OCI-LY7 (cell line): ENCODE measurements around the gene FAM13A. TPM values are rescaled to one million over a fixed set of nuclear protein-coding genes. Genes with fewer than 3 reads are reported as not detected.
"Not testable (repeated sequence)": the region's sequence is repeated elsewhere in the genome, so short reads cannot be mapped to it uniquely, and the experiment has no call there.

Experiments
- BruUV-seq: library from RNA; stranded (reverse); fragments of 400-500 nt; replicated peaks from 2 replicates; lab custom pipeline; 2021; lab: Mats Ljungman, UMichigan
- CTCF ChIA-PET: fragments of 300-600 bp; sonication (Branson Sonifier 250); formaldehyde crosslinking; loops from one replicate; lab custom pipeline; 2022; ENCODE audit warnings: antibody characterized with exemption; ENCODE audit not compliant: unreplicated experiment; lab: Charles Lee
- POLR2A ChIA-PET: fragments of 300-600 bp; sonication (Branson Sonifier 250); formaldehyde crosslinking; loops from one replicate; lab custom pipeline; 2022; ENCODE audit warnings: antibody characterized with exemption; lab: Charles Lee
- DNase-seq: peaks from one replicate; pipeline ENCODE4 v3.0.0-alpha.2; 2015; ENCODE audit warnings: low spot score
- H2AFZ ChIP-seq: fragments of 200-600 bp; sonication (generic), shearing (Covaris generic); 2 replicates; pipeline ENCODE4 v1.6.1; 2014; ENCODE audit warnings: mild to moderate bottlenecking, antibody characterized with exemption, low read length, moderate library complexity
- H3K27ac ChIP-seq: fragments of 200-600 bp; sonication (generic); 2 replicates; pipeline ENCODE4 v1.5.1; 2014; ENCODE audit warnings: mixed run types, low read depth, mild to moderate bottlenecking, moderate library complexity, low read length, inconsistent platforms; ENCODE audit not compliant: poor library complexity, severe bottlenecking
- H3K36me3 ChIP-seq: fragments of 200-600 bp; sonication (generic); 2 replicates; pipeline ENCODE4 v1.6.1; 2014; ENCODE audit warnings: mild to moderate bottlenecking, antibody characterized with exemption, low read length, moderate library complexity, mixed read lengths; ENCODE audit not compliant: insufficient read depth
- H3K4me1 ChIP-seq: fragments of 200-600 bp; sonication (generic); 2 replicates; pipeline ENCODE4 v1.5.1; 2014; ENCODE audit warnings: mild to moderate bottlenecking, low read length; ENCODE audit not compliant: insufficient read depth, poor library complexity, severe bottlenecking
- H3K4me2 ChIP-seq: fragments of 200-600 bp; sonication (generic); 2 replicates; pipeline ENCODE4 v1.6.1; 2014; ENCODE audit warnings: mild to moderate bottlenecking, low read length
- H3K4me3 ChIP-seq: fragments of 200-600 bp; sonication (generic); 2 replicates; pipeline ENCODE4 v1.5.1; 2014; ENCODE audit warnings: mild to moderate bottlenecking, low read depth, low read length; ENCODE audit not compliant: poor library complexity, severe bottlenecking
- H3K79me2 ChIP-seq: fragments of 200-600 bp; sonication (generic); 2 replicates; pipeline ENCODE4 v1.6.1; 2016; ENCODE audit warnings: low read depth, mild to moderate bottlenecking, low read length, moderate library complexity, mixed read lengths; ENCODE audit not compliant: insufficient read depth
- H3K9me2 ChIP-seq: fragments of 200-600 bp; sonication (generic); 2 replicates; pipeline ENCODE4 v1.6.1; 2016; ENCODE audit warnings: mild to moderate bottlenecking, low read length, mixed read lengths; ENCODE audit not compliant: insufficient read depth
- H3K9me3 ChIP-seq: fragments of 200-600 bp; sonication (generic); 2 replicates; pipeline ENCODE4 v1.6.1; 2014; ENCODE audit warnings: mild to moderate bottlenecking, mixed run types, low read length, mixed read lengths
- H4K20me1 ChIP-seq: fragments of 200-600 bp; sonication (generic); 2 replicates; pipeline ENCODE4 v1.6.1; 2014; ENCODE audit warnings: mild to moderate bottlenecking, antibody characterized with exemption, low read length, moderate library complexity, mixed read lengths; ENCODE audit not compliant: insufficient read depth
- EZH2phosphoT487 ChIP-seq: fragments of 200-600 bp; sonication (generic); IDR thresholded peaks from 2 replicates; pipeline ENCODE4 v1.6.1; 2018; ENCODE audit warnings: low read depth, borderline replicate concordance, mild to moderate bottlenecking, mixed run types, antibody characterized with exemption, low read length, moderate library complexity, mixed read lengths
- intact Hi-C: fragments of 100-400 bp; cut with micrococcal nuclease; formaldehyde crosslinking; loops from one replicate; pipeline ENCODE4 v1.10.0; 2022; ENCODE audit not compliant: unreplicated experiment
- total RNA-seq, 2 experiments: library from RNA; depleted of rRNA in 1 of 2; stranded (reverse); fragments of >200 nt in 1 of 2; shearing (Covaris generic) in 1 of 2; gene quantifications; 2 replicates each; pipeline ENCODE4 v1.2.3, GENCODE V29; 2014 to 2022
- TF ChIP-seq, protein P1 (sequence below): fragments of 200-600 bp; sonication (generic); conservative IDR thresholded peaks from 2 replicates; pipeline ENCODE4 v1.5.1; 2014; ENCODE audit warnings: mild to moderate bottlenecking, antibody characterized with exemption, low read length, moderate library complexity, mixed read lengths

FAM13A gene
- total RNA-seq, 2 experiments from 2014 or later: not detected

DNA sequence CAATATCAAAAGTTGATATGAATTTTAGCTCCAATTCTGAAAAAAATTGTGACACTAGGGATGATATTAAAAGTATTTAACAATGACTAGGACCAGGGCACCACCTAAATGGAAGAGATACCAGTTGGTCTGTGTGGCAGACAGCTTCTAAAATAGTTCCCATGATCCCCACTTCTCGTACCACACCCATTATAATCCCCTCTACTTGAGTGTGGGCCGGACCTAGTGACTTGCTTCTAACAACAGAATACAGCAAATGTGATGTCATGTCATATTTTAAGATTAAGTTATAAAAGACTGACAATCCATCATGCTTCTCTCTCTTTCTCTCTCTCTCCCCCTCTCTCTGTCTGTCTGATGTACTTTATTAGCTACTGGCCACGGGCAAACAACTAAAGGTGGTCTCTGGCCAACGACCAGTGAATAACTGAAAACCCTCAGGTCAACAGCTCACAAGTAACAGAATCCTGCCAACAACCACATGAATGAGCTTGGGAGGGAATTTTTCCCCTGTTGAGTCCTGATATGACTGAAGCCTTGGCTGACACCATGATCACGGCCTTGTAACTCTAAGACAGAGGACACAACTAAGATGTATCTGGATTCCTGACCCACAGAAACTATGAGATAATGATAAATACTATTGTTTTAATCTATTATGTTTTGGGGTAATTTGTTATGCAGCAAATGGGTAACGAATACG is 34.4 kb downstream of the FAM13A start:
- no peak for DNase-seq
- H3K27ac ChIP-seq: no peak overlapping the region
- no peak overlapping the region for H3K4me3 ChIP-seq
- H3K79me2 ChIP-seq: no peaks in the 10 kb centered on the region
- H4K20me1 ChIP-seq: no peaks in the 10 kb centered on the region
- CTCF ChIA-PET: no interaction called here
- TF ChIP-seq EZH2phosphoT487: no peak
- TF ChIP-seq, protein P1, sequence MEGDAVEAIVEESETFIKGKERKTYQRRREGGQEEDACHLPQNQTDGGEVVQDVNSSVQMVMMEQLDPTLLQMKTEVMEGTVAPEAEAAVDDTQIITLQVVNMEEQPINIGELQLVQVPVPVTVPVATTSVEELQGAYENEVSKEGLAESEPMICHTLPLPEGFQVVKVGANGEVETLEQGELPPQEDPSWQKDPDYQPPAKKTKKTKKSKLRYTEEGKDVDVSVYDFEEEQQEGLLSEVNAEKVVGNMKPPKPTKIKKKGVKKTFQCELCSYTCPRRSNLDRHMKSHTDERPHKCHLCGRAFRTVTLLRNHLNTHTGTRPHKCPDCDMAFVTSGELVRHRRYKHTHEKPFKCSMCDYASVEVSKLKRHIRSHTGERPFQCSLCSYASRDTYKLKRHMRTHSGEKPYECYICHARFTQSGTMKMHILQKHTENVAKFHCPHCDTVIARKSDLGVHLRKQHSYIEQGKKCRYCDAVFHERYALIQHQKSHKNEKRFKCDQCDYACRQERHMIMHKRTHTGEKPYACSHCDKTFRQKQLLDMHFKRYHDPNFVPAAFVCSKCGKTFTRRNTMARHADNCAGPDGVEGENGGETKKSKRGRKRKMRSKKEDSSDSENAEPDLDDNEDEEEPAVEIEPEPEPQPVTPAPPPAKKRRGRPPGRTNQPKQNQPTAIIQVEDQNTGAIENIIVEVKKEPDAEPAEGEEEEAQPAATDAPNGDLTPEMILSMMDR: no peak
- H3K4me2 ChIP-seq: no peak overlapping the region
- no peak overlapping the region for H2AFZ ChIP-seq
- POLR2A ChIA-PET: interaction anchor here (0.6 to 1.3 kb wide), 4 partner anchors 9 to 1849 kb away, joined by 3 to 6 read pairs (median 4); no protein-coding TSS in a partner anchor
- BruUV-seq: no TSS peak
- H3K36me3 ChIP-seq: no peaks in the 10 kb centered on the region
- H3K9me3 ChIP-seq: no peaks in the 10 kb centered on the region
- no peaks in the 10 kb centered on the region for H3K4me1 ChIP-seq
- intact Hi-C loops: loop anchor here (2.0 kb wide), 1 partner anchor 204 kb away; no protein-coding TSS in a partner anchor
- H3K9me2 ChIP-seq: no peaks in the 10 kb centered on the region

DNA sequence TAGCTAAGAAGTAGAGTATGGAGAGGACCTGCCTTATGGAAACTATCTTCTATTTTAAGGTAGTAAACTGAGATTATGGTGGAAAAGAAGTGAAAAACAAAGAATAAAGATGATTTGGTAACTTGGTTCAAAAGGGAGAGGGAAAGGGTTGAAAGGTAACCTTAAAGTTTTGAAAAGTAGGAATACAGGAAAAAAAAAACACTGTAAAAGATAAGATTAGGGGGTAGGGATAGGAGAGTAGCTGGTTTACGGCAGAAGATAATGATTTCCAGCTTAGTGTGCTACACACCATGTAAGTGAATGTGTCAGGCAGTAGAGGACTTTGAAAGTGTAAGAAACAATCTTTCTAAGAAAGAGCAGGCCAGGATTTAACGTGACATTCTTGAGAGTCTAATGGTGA is 35.3 kb downstream of the FAM13A start:
- no peaks in the 10 kb centered on the region for H3K9me3 ChIP-seq
- H3K79me2 ChIP-seq: no peaks in the 10 kb centered on the region
- no peak for DNase-seq
- no peaks in the 10 kb centered on the region for H4K20me1 ChIP-seq
- no peak for TF ChIP-seq EZH2phosphoT487
- TF ChIP-seq, protein P1: no peak
- H3K4me3 ChIP-seq: no peak overlapping the region
- intact Hi-C loops: loop anchor here (2.0 kb wide), 1 partner anchor 203 kb away; no protein-coding TSS in a partner anchor
- no peak overlapping the region for H3K27ac ChIP-seq
- no peak overlapping the region for H3K4me2 ChIP-seq
- H3K9me2 ChIP-seq: no peaks in the 10 kb centered on the region
- no TSS peak for BruUV-seq
- no peaks in the 10 kb centered on the region for H3K4me1 ChIP-seq
- H3K36me3 ChIP-seq: no peaks in the 10 kb centered on the region
- POLR2A ChIA-PET: interaction anchor here (1.3 kb wide), 1 partner anchor 10 kb away, joined by 6 read pairs; no protein-coding TSS in a partner anchor
- H2AFZ ChIP-seq: no peak overlapping the region
- CTCF ChIA-PET: no interaction called here

DNA sequence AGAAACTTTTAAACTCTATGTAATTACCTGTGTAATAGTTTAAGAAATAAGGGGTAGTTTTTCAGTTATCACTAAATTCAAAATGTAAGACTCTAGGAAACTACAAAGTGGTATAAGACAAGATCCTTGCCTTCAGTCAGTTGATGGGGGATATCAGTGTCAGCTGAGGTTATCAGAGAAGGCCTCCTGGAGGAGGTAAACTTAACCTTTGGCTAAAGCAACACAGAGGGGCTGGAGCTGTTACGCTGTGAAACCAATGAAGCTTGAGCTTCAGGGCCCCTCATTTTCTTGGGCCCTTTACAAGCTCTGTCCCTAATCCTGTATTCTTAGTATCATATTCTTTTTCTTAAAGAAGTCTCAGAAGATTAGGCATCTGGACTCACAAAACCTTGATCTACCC is 35.9 kb downstream of the FAM13A start:
- Histone ChIP-seq H3K9me2 (no peaks in the 10 kb centered on the region), H3K9me3 (no peaks in the 10 kb centered on the region), H3K79me2 (no peaks in the 10 kb centered on the region), H2AFZ (no peak overlapping the region), H4K20me1 (no peaks in the 10 kb centered on the region), H3K36me3 (no peaks in the 10 kb centered on the region), H3K4me2 (no peak overlapping the region), H3K27ac (no peak overlapping the region), H3K4me3 (no peak overlapping the region), H3K4me1 (no peaks in the 10 kb centered on the region)
- intact Hi-C loops: no loop called here
- BruUV-seq: no TSS peak
- DNase-seq: no peak
- ChIA-PET POLR2A (interaction anchor here (0.6 kb wide), 1 partner anchor 134 kb away, joined by 3 read pairs; no protein-coding TSS in a partner anchor), CTCF (no interaction called here)
- TF ChIP-seq, protein P1: no peak
- no peak for TF ChIP-seq EZH2phosphoT487

DNA sequence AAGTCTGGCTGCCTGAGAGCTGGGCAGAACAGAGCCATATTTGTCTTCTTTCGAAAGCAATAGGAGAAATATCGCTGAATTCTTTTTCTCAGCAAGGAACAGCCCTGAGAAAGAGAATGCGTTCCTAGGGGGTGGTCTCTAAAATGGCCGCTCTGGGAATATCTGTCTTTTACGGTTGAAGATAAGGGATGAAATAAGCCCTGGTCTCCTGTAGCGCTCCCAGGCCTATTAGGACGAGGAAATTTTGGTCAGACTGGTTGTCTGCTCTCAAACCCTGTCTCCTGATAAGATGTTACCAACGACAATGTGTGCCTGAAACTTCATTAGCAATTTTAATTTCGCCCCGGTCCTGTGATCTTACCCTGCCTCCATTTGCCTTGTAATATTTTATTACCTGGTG is 42.1 kb downstream of the FAM13A start:
- H3K36me3 ChIP-seq, H4K20me1 ChIP-seq, H3K27ac ChIP-seq, H3K79me2 ChIP-seq, H3K9me2 ChIP-seq, CTCF ChIA-PET, intact Hi-C loops, H3K4me2 ChIP-seq, H2AFZ ChIP-seq, H3K4me3 ChIP-seq, BruUV-seq, H3K9me3 ChIP-seq, POLR2A ChIA-PET, H3K4me1 ChIP-seq: not testable (repeated sequence)
- peak; percentile 4 for DNase-seq
